ENCODE measurements around the gene HNF1B.
A peak's percentile ranks its signal among the peaks of the same experiment; 100 is the strongest.

HNF1B gene

DNA sequence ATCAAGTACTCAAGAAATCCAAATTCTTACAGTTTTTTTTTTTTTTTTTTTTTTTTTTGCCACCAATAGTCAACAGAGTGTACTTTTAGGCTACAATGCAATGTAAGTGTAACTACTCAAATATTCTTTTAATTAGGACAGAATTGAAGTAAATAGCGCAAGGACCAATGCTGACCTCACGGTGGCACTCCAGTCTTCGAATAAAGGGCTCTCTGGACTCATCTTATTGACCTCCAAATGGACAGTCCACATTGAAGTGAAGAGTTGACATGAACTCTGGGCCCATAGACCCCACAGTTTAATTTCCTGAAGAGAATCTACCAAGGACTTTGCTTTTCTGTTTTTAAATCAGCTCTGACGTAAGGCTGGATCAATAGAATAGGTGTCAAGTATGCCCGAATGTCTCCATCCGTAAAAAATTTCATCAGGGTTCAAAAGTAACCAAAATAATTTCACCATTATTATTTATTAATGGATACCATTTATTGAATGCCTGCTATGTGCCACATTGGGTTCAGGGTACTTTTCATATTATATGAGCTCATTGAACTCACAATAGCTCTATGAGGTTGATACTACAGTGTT lies 94.3 kb downstream of the HNF1B start:
- Histone ChIP-seq H3K27me3 (no peaks in the 10 kb centered on the region), H4K20me1 (no peaks in the 10 kb centered on the region), H3K4me2 (no peak overlapping the region), H3K4me1 (peaks cover 0 to 22% (median 0%) of the 10 kb centered on the region in 10 experiments; a peak in 6 of 20 replicates), H3K4me3 (no peak overlapping the region), H3K27ac (no peak overlapping the region), H3K9ac (no peak overlapping the region), H3K9me3 (replicated peaks in 1 of 11) (no peaks in the 10 kb centered on the region), H3K36me3 (no peaks in the 10 kb centered on the region)
- TF ChIP-seq Cebpa-rat (IDR thresholded peaks at IDR 0.05), result no peak

DNA sequence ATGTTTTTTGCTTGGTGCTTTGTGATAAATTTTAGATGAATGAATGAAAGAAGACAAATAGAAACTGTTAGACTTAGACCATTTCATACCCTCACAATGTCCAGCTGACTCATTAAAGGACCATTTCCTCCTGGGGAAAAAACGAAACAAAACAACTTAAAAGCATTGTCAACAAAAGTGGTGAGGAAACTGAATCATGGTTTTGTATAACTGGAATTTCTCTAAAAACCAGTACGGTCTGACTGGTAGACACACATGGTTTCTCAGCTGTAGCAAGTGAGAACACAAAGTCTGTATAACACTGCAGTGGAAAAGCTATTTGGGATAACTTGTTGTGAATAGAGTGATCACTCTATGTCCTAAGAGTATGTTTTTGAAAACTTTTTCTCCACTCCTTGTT lies 96.3 kb downstream of the HNF1B start:
- Histone ChIP-seq H3K36me3 (no peaks in the 10 kb centered on the region), H3K27me3 (no peaks in the 10 kb centered on the region), H3K9me3 (replicated peaks in 1 of 11) (no peaks in the 10 kb centered on the region), H3K4me1 (peaks cover 4 to 28% (median 5%) of the 10 kb centered on the region in 10 experiments; a peak in 14 of 20 replicates), H3K4me2 (peak overlapping the region in 4 of 11 experiments; percentile 31 to 72 (median 65); a peak in 8 of 22 replicates), H3K27ac (peak overlapping the region in 3 of 11 experiments; percentile 18 to 61 (median 38); a peak in 5 of 22 replicates), H3K4me3 (no peak overlapping the region), H4K20me1 (no peaks in the 10 kb centered on the region), H3K9ac (peak overlapping the region in 2 of 11 experiments; percentile 20 to 29; a peak in 1 of 22 replicates)
- no peak for TF ChIP-seq Cebpa-rat (IDR thresholded peaks at IDR 0.05)

DNA sequence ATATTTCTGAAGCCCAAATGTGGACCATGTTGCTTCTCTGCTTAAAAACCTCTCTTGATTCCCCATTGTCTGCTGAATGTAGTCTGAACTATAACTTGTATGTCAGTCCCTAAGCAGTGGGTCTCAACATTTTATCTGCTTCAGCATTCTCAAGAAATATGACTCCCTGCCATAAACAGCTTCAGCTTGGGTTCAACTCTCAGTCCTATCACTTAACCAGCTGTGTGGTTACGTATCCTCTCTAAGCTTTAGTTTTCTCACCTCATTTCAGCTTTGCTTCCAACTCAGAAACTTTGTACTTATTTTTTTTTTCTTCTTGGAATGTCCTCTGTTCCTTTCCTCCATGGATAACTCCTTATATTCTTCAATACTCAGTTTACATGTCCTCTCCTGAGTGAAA lies 97.0 kb downstream of the HNF1B start:
- Histone ChIP-seq H3K9me3 (replicated peaks in 1 of 11) (no peaks in the 10 kb centered on the region), H3K4me3 (no peak overlapping the region), H3K36me3 (no peaks in the 10 kb centered on the region), H4K20me1 (peaks cover 0 to 1% (median 0%) of the 10 kb centered on the region in 11 experiments; a peak in 1 of 22 replicates), H3K9ac (no peak overlapping the region), H3K27ac (0 out of 22 replicates have a peak overlapping the region, but pooled peaks of 1 of the 11 experiments have one; percentile 61), H3K4me1 (peaks cover 4 to 28% (median 5%) of the 10 kb centered on the region in 10 experiments; a peak in 14 of 20 replicates), H3K4me2 (peak overlapping the region in 3 of 11 experiments; percentile 64 to 72 (median 66); a peak in 6 of 22 replicates), H3K27me3 (no peaks in the 10 kb centered on the region)
- no peak for TF ChIP-seq Cebpa-rat (IDR thresholded peaks at IDR 0.05)

DNA sequence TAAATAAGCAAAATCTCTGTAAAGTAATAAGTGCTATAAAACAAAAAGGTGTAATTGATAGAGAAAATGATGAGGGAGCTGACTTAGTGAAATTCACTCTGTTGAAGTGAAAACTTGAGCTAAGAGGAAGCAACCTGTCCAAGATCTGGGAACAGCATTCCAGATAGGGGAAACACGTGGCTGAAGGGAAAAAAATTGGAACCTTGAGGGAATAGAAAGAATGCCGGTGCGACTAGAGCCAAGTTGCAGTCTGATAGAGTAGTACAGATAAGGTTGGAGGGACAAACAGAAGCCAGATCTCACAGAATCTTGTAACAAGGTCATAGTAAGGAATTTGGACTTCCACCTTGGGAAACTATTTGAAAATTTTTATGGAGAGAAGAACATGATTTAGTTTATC lies 101.0 kb downstream of the HNF1B start:
- no peak for TF ChIP-seq Cebpa-rat (IDR thresholded peaks at IDR 0.05)
- H3K36me3 ChIP-seq, result peaks cover 21 to 31% (median 29%) of the 10 kb centered on the region in 11 experiments; a peak in 21 of 22 replicates
- H3K4me2 ChIP-seq, result peak overlapping the region; percentile 63 to 94 (median 75)
- peak overlapping the region in 10 of 11 experiments; percentile 86 to 96 (median 94); a peak in 16 of 22 replicates for H3K9ac ChIP-seq
- no peaks in the 10 kb centered on the region for H3K9me3 ChIP-seq (replicated peaks in 1 of 11)
- peaks cover 33 to 54% (median 37%) of the 10 kb centered on the region in 10 experiments for H3K4me1 ChIP-seq
- peak overlapping the region; percentile 79 to 95 (median 86) for H3K4me3 ChIP-seq
- peak overlapping the region in 10 of 11 experiments; percentile 79 to 93 (median 88); a peak in 13 of 22 replicates for H3K27ac ChIP-seq
- H3K27me3 ChIP-seq, result no peaks in the 10 kb centered on the region
- peaks cover 0 to 39% (median 25%) of the 10 kb centered on the region in 11 experiments; a peak in 18 of 22 replicates for H4K20me1 ChIP-seq

DNA sequence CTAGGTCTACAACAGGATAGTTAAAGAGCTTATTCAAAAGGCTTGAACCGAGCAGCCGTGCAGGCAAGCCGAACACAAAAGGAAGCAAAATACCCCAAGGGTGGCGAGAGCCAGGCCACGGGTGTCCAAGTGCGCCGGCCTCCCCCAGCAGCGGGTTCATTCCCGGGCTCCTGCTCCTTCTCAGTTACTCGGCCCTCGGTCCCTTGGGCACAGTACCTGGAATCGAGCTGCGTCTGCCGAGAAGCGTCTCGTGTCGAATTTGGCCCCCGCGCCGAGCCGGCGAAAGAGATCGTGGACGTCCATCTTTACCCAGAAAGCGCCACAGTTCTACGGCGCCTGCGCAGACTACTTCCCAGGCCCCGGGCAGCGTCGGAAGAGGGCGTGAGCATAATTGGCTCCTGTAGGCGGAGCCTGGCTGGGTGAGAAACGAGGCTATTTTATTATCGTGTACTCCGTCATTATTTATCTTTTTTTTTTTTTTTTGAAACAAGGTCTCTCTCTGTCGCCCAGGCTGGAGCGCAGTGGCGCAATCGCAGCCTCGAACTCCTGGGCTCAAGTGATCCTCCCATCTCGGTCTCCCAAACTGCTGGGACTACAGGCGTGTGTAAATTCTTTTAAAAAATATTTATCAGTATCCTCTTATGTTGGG lies 101.6 kb downstream of the HNF1B start, which contains the start of gene DDX52:
Gene DDX52 (minus strand): TSS at position 329 of the 649 bp plus-strand sequence. CDS start 26 bp downstream, at position 303.
- Histone ChIP-seq H3K4me2 (peak within 1 kb of the TSS; percentile 75 to 96 (median 88)), H3K4me3 (peak within 1 kb of the TSS; percentile 79 to 95 (median 86)), H4K20me1 (peaks cover 0 to 42% (median 25%) of the 10 kb centered on the region in 11 experiments; a peak in 18 of 22 replicates), H3K9ac (peak within 1 kb of the TSS; percentile 86 to 96 (median 93)), H3K9me3 (replicated peaks in 1 of 11) (no peaks in the 10 kb centered on the region), H3K4me1 (peaks cover 33 to 52% (median 37%) of the 10 kb centered on the region in 10 experiments), H3K36me3 (peaks cover 24 to 38% (median 34%) of the 10 kb centered on the region in 11 experiments; a peak in 21 of 22 replicates), H3K27ac (peak within 1 kb of the TSS; percentile 79 to 93 (median 88)), H3K27me3 (no peaks in the 10 kb centered on the region)
- no peak for TF ChIP-seq Cebpa-rat (IDR thresholded peaks at IDR 0.05)

DNA sequence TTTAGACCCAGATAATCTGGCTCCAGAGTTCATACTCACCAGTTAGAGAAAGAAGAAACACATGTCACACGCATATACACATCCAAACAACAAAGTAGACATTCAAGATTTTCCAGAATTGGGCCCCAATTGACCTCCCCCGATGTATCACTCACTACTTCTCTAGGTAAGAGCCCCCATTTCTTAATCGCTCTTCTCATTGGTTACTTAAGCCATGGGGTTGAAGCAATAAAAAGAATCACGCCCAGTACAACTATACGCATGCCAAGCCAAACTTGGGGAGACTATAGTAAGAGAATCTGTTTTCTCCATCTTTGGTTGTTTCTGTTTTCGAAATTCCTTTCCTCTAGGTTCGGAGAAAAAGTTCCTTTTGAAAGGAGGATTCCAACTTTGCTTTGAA lies 102.2 kb downstream of the HNF1B start:
- Histone ChIP-seq H3K4me2 (peak overlapping the region; percentile 75 to 96 (median 88)), H3K27me3 (no peaks in the 10 kb centered on the region), H4K20me1 (peaks cover 0 to 48% (median 25%) of the 10 kb centered on the region in 11 experiments; a peak in 18 of 22 replicates), H3K9ac (peak overlapping the region; percentile 86 to 96 (median 93)), H3K36me3 (peaks cover 30 to 43% (median 40%) of the 10 kb centered on the region in 11 experiments), H3K4me3 (peak overlapping the region; percentile 79 to 95 (median 86)), H3K4me1 (peaks cover 33 to 47% (median 37%) of the 10 kb centered on the region in 10 experiments), H3K27ac (peak overlapping the region; percentile 79 to 93 (median 88)), H3K9me3 (replicated peaks in 1 of 11) (no peaks in the 10 kb centered on the region)
- no peak for TF ChIP-seq Cebpa-rat (IDR thresholded peaks at IDR 0.05)

DNA sequence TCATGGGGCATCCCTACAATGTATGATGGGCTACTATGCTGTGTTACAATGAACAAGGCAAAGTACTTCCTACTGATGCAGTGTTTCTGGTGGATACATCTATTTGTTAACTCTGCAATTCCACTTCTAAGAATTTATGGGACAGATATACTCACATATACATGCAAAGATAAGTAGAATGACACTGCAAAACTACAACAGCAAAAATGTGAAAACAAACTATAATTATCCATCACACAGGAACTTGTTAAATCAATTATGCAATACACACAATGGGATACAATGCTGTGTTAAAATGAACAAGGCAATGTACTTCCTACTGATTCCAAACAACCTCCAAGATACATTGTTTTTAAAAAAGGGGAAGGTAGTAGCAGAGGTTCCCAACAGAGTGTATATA lies 104.8 kb downstream of the HNF1B start:
- H3K36me3 ChIP-seq, result peaks cover 57 to 70% (median 65%) of the 10 kb centered on the region in 11 experiments
- peak overlapping the region in 8 of 11 experiments; percentile 11 to 96 (median 86); a peak in 16 of 22 replicates for H3K4me2 ChIP-seq
- H3K27ac ChIP-seq, result peak overlapping the region in 5 of 11 experiments; percentile 6 to 49 (median 37); a peak in 7 of 22 replicates
- 0 out of 22 replicates have a peak, but pooled peaks of 1 of the 11 experiments have one; percentile 15 for TF ChIP-seq Cebpa-rat (IDR thresholded peaks at IDR 0.05)
- H3K4me1 ChIP-seq, result peaks cover 33 to 45% (median 37%) of the 10 kb centered on the region in 10 experiments
- peak overlapping the region in 3 of 11 experiments; percentile 5 to 18 (median 11); a peak in 3 of 22 replicates for H3K9ac ChIP-seq
- H4K20me1 ChIP-seq, result peaks cover 0 to 71% (median 25%) of the 10 kb centered on the region in 11 experiments; a peak in 18 of 22 replicates
- H3K4me3 ChIP-seq, result peak overlapping the region in 1 of 10 experiments; percentile 34; a peak in 1 of 20 replicates
- no peaks in the 10 kb centered on the region for H3K9me3 ChIP-seq (replicated peaks in 1 of 11)
- H3K27me3 ChIP-seq, result no peaks in the 10 kb centered on the region

DNA sequence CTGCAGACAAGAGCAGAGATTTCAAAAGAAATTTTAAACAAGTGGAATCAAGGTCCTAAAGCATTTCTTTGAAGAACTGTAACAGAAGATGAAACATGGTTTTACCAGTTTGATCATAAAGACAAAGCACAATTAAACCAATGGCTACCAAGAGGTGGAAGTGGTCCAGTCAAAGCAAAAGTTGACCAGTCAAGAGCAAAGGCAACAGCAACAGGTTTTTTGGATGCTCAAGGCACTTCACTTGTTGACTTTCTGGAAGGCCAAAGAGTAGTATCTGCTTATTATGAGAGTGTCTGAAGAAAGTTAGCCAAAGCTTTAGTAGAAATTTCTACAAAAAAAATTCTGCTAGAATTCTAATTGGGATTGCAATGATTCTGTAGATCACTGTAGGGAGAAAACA lies 106.9 kb downstream of the HNF1B start:
- no peak overlapping the region for H3K4me3 ChIP-seq
- peaks cover 28 to 40% (median 32%) of the 10 kb centered on the region in 10 experiments for H3K4me1 ChIP-seq
- no peak overlapping the region for H3K4me2 ChIP-seq
- no peaks in the 10 kb centered on the region for H3K9me3 ChIP-seq (replicated peaks in 1 of 11)
- no peak overlapping the region for H3K27ac ChIP-seq
- H3K9ac ChIP-seq, result no peak overlapping the region
- H3K27me3 ChIP-seq, result no peaks in the 10 kb centered on the region
- TF ChIP-seq Cebpa-rat (IDR thresholded peaks at IDR 0.05), result no peak
- H3K36me3 ChIP-seq, result peaks cover 77 to 91% (median 85%) of the 10 kb centered on the region in 11 experiments
- peaks cover 3 to 85% (median 38%) of the 10 kb centered on the region in 11 experiments; a peak in 18 of 22 replicates for H4K20me1 ChIP-seq
